GM12878 (cell line): ENCODE results near the gene CCR3. TPM values are rescaled to one million over a fixed set of nuclear protein-coding genes. Genes with fewer than 3 reads are reported as not detected.

Source experiments
- ATAC-seq: fragments of 200-7000 bp; cut with Tn5 transposase; 3 replicates; pipeline ENCODE4 v1.9.1; 2020; ENCODE audit warnings: mild to moderate bottlenecking, moderate library complexity
- BruUV-seq: library from RNA; stranded (reverse); fragments of 400-500 nt; replicated peaks from 2 replicates; lab custom pipeline; 2021; lab: Mats Ljungman, UMichigan
- CTCF ChIA-PET: fragments of 300-600 bp; sonication (Branson Sonifier 250); formaldehyde crosslinking; extraction: SDS; loops from one replicate; lab custom pipeline; 2021; ENCODE audit warnings: inconsistent platforms; lab: Yijun Ruan, JAX
- POLR2A ChIA-PET: fragments of 350-600 bp; formaldehyde crosslinking; extraction: SDS; loops from one replicate; lab custom pipeline; 2021; ENCODE audit warnings: inconsistent platforms; lab: Charles Lee
- RAD21 ChIA-PET: fragments of 300-600 bp; sonication (Branson Sonifier 250); formaldehyde crosslinking; loops from one replicate; lab custom pipeline; 2023; ENCODE audit warnings: antibody characterized with exemption; ENCODE audit not compliant: unreplicated experiment; lab: Charles Lee
- SMC1A ChIA-PET: fragments of 300-600 bp; sonication (Branson Sonifier 250); formaldehyde crosslinking; loops from one replicate; lab custom pipeline; 2023; ENCODE audit not compliant: unreplicated experiment, uncharacterized antibody; lab: Charles Lee
- DNase-seq: peaks from one replicate; pipeline ENCODE4 v3.0.0-alpha.2; 2011; ENCODE audit warnings: low read depth, low spot score
- FAIRE-seq: peaks from 3 replicates; lab custom pipeline; 2011; peaks lifted over from hg19 to GRCh38; lab: Jason Lieb, UNC
- H2AFZ ChIP-seq: 2 replicates; pipeline ENCODE4 v1.6.0; 2011; ENCODE audit warnings: low read depth, low read length, control low read depth; ENCODE audit not compliant: control insufficient read depth
- H3K27ac ChIP-seq: 2 replicates; pipeline ENCODE4 v1.5.1; 2011; ENCODE audit warnings: control low read depth; ENCODE audit not compliant: control insufficient read depth, insufficient read depth
- H3K27me3 ChIP-seq, 2 experiments: replicated peaks in 1 of 2; 2 replicates each; pipeline versions ENCODE4 v1.6.0 to v1.6.1; 2011; ENCODE audit warnings: low read length in 1 of 2; ENCODE audit not compliant: control insufficient read depth in 2 of 2, insufficient read depth in 2 of 2
- H3K36me3 ChIP-seq, 2 experiments: 2 replicates each; pipeline ENCODE4 v1.5.1; 2011; ENCODE audit warnings: low read length in 1 of 2; ENCODE audit not compliant: control insufficient read depth in 2 of 2, insufficient read depth in 2 of 2
- H3K4me1 ChIP-seq: 2 replicates; pipeline ENCODE4 v1.6.1; 2011; ENCODE audit warnings: mild to moderate bottlenecking, low read length, moderate library complexity, mixed read lengths; ENCODE audit not compliant: control insufficient read depth, insufficient read depth
- H3K4me2 ChIP-seq: 2 replicates; pipeline ENCODE4 v1.6.0; 2011; ENCODE audit warnings: control low read depth; ENCODE audit not compliant: control insufficient read depth, insufficient read depth
- H3K4me3 ChIP-seq: fragments of 200-600 bp; sonication (generic); 2 replicates; pipeline ENCODE4 v1.5.1; 2016
- H3K79me2 ChIP-seq: 2 replicates; pipeline ENCODE4 v1.6.0; 2011; ENCODE audit warnings: low read length; ENCODE audit not compliant: control insufficient read depth, insufficient read depth
- H3K9ac ChIP-seq: 2 replicates; pipeline ENCODE4 v1.8.0; 2011; ENCODE audit warnings: low read length, control low read depth, mixed read lengths; ENCODE audit not compliant: control insufficient read depth, insufficient read depth
- H3K9me3 ChIP-seq: replicated peaks from 3 replicates; pipeline ENCODE4 v1.5.1; 2011; ENCODE audit warnings: mild to moderate bottlenecking, low read length; ENCODE audit not compliant: control insufficient read depth, insufficient read depth
- H4K20me1 ChIP-seq: 2 replicates; pipeline ENCODE4 v1.6.0; 2011; ENCODE audit not compliant: control insufficient read depth, insufficient read depth
- PML ChIP-seq: IDR thresholded peaks from 2 replicates; pipeline ENCODE4 v1.6.1; 2012; ENCODE audit warnings: low read length, inconsistent platforms
- RUNX3 ChIP-seq: IDR thresholded peaks from 2 replicates; pipeline ENCODE4 v1.6.1; 2012; ENCODE audit warnings: low read length, inconsistent platforms
- WGBS: methylation state at CpG from one replicate; pipeline ENCODE4 v1.1.6; 2016; ENCODE audit warnings: low lambda C conversion rate; ENCODE audit not compliant: insufficient replicate concordance, insufficient coverage; ENCODE audit errors: missing lambda C conversion rate; 5-methylcytosine and 5-hydroxymethylcytosine counted together
- in situ Hi-C: fragments of 300-500 bp; cut with MboI; formaldehyde crosslinking; loops from 9 replicates; pipeline ENCODE4 v1.14.3; 2018; ENCODE audit warnings: mixed read lengths
- intact Hi-C: fragments of 100-400 bp; cut with micrococcal nuclease; formaldehyde crosslinking; loops from one replicate; pipeline ENCODE4 v1.14.2; 2022; ENCODE audit not compliant: unreplicated experiment
- polyA plus RNA-seq, 11 experiments: library from polyadenylated mRNA; depleted of rRNA in 4 of 11; unstranded in 6 of 11; stranded (reverse) in 5 of 11; fragments of >200 nt; fragmentation: Nextera tagmentation in 4 of 11; fragmentation: Illumina TruSeq in 1 of 11; extraction: Ambion mirVana in 4 of 11; extraction: Trizol in 1 of 11; gene quantifications; 1 replicate in 1 of 11; 2 replicates in 10 of 11; pipeline versions ENCODE4 v1.2.1 to v1.2.3, GENCODE V29; 2011 to 2016; ENCODE audit warnings: inconsistent platforms in 2 of 11, missing spikeins in 2 of 11, low read depth in 1 of 11
- total RNA-seq, 4 experiments: library from RNA; depleted of rRNA in 3 of 4; stranded (reverse); fragments of >200 nt in 3 of 4; fragmentation: Illumina TruSeq in 1 of 4; extraction: Trizol in 1 of 4; gene quantifications; 2 replicates each; pipeline versions ENCODE4 v1.2.1 to v1.2.3, GENCODE V29; 2013 to 2021
- TF ChIP-seq, protein P1 (sequence below): fragments of 450-650 bp; IDR thresholded peaks from 2 replicates; pipeline ENCODE4 v1.6.1; 2018; ENCODE audit warnings: mild to moderate bottlenecking, low read depth, moderate library complexity; ENCODE audit not compliant: partially characterized antibody

Gene CCR3
- total and polyA plus RNA-seq, 10 of the 15 experiments (the other 5 are each of a cell fraction or from before 2014, with no cell fraction given), result 0.13 to 0.78 (median 0.41) TPM; not detected in 1

DNA sequence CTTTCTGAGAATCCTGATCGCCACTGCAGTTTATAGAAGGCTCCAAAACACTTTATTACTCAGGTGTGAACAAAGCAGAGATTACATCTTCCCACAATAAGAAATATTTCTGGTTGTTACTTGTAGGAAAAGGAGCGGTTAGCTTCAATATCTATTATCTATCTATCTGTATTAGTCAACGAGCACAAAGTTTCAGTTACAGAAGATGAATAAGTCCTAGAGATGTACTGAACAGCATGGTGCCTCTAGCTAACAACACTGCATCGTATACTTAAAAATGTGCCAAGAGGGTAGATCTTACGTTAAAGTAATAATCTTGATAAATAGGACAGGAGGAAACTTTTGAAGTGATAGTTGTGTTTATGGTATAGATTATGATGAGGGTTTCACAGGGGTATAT, 10.9 kb upstream of the CCR3 start:
- H3K4me1 ChIP-seq, result no peaks in the 10 kb centered on the region; the same call in 1 of the 2 replicates
- H3K4me2 ChIP-seq, result no peak overlapping the region
- no peak for TF ChIP-seq RUNX3
- no peak for TF ChIP-seq PML
- TF ChIP-seq, protein P1, sequence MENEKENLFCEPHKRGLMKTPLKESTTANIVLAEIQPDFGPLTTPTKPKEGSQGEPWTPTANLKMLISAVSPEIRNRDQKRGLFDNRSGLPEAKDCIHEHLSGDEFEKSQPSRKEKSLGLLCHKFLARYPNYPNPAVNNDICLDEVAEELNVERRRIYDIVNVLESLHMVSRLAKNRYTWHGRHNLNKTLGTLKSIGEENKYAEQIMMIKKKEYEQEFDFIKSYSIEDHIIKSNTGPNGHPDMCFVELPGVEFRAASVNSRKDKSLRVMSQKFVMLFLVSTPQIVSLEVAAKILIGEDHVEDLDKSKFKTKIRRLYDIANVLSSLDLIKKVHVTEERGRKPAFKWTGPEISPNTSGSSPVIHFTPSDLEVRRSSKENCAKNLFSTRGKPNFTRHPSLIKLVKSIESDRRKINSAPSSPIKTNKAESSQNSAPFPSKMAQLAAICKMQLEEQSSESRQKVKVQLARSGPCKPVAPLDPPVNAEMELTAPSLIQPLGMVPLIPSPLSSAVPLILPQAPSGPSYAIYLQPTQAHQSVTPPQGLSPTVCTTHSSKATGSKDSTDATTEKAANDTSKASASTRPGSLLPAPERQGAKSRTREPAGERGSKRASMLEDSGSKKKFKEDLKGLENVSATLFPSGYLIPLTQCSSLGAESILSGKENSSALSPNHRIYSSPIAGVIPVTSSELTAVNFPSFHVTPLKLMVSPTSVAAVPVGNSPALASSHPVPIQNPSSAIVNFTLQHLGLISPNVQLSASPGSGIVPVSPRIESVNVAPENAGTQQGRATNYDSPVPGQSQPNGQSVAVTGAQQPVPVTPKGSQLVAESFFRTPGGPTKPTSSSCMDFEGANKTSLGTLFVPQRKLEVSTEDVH, result no peak
- H3K36me3 ChIP-seq, result no peaks in the 10 kb centered on the region
- peaks cover under 1% of the 10 kb centered on the region; the same call in 1 of the 3 replicates for H3K9me3 ChIP-seq
- ChIA-PET CTCF (interaction anchor here (0.9 to 1.5 kb wide), 2 partner anchors 9 to 15 kb away, joined by 3 to 7 read pairs; no protein-coding TSS in a partner anchor), SMC1A (interaction anchor here (0.8 kb wide), 1 partner anchor 12 kb away, joined by 3 read pairs; no protein-coding TSS in a partner anchor), RAD21 (interaction anchor here (1.0 kb wide), 1 partner anchor 138 kb away, joined by 4 read pairs; no protein-coding TSS in a partner anchor), POLR2A (no interaction called here)
- 33% methylated on average over 5 of the region's 5 CpGs for WGBS
- H3K9ac ChIP-seq, result no peak overlapping the region
- H3K27me3 ChIP-seq, result peaks cover 0 to 3% of the 10 kb centered on the region in 2 experiments; a peak in 3 of 4 replicates
- no peaks in the 10 kb centered on the region; the same call in 1 of the 2 replicates for H4K20me1 ChIP-seq
- no peak for ATAC-seq
- H2AFZ ChIP-seq, result no peak overlapping the region
- H3K4me3 ChIP-seq, result no peak overlapping the region
- intact Hi-C loops, result no loop called here
- BruUV-seq, result no TSS peak
- no peak overlapping the region for H3K27ac ChIP-seq
- FAIRE-seq, result no peak
- DNase-seq, result no peak
- no peaks in the 10 kb centered on the region for H3K79me2 ChIP-seq
- in situ Hi-C loops, result no loop called here
